ENCODE results near the gene C20orf141.

GRCh38 chr20:2796011-2796660 lies 18.7 kb upstream of the C20orf141 start:
- TF ChIP-seq POLR2A (IDR thresholded peaks at IDR 0.05; ENCODE audit: low read length) (no peak), GATA1 (IDR thresholded peaks at IDR 0.05; ENCODE audit: low read depth, low read length) (no peak)

Data from erythroblast (primary cell).